ENCODE measurements around the gene PRKCA.

Gene PRKCA

GRCh38 chr17:66474258-66474657 lies 171.8 kb downstream of the PRKCA start:
- no peak for TF ChIP-seq GLIS3 (CRISPR knock-in tag; IDR thresholded peaks at IDR 0.05)
- TF ChIP-seq OSR1 (CRISPR knock-in tag; IDR thresholded peaks at IDR 0.05) = no peak
- no peak for TF ChIP-seq PATZ1 (CRISPR knock-in tag; IDR thresholded peaks at IDR 0.05; ENCODE audit: borderline replicate concordance)
- no peak for TF ChIP-seq ZFP30 (CRISPR knock-in tag; IDR thresholded peaks at IDR 0.05)
- no peak for TF ChIP-seq ZFP3 (CRISPR knock-in tag; IDR thresholded peaks at IDR 0.05)
- TF ChIP-seq CSDC2 (CRISPR knock-in tag; IDR thresholded peaks at IDR 0.05) = no peak
- TF ChIP-seq CSRNP3 (CRISPR knock-in tag; IDR thresholded peaks at IDR 0.05) = no peak
- TF ChIP-seq ISL1 (CRISPR knock-in tag; IDR thresholded peaks at IDR 0.05) = no peak
- no peak for TF ChIP-seq TSHZ2 (CRISPR knock-in tag; IDR thresholded peaks at IDR 0.05)
- no peak for TF ChIP-seq ZNF70 (CRISPR knock-in tag; IDR thresholded peaks at IDR 0.05)
- no peak for TF ChIP-seq SNAI2 (CRISPR knock-in tag; IDR thresholded peaks at IDR 0.05)
- TF ChIP-seq BACH2 (CRISPR knock-in tag; IDR thresholded peaks at IDR 0.05; ENCODE audit: borderline replicate concordance) = no peak
- no peak for TF ChIP-seq ESRRG (CRISPR knock-in tag; IDR thresholded peaks at IDR 0.05)
- TF ChIP-seq RARB (CRISPR knock-in tag; IDR thresholded peaks at IDR 0.05) = no peak
- TF ChIP-seq PPARA (CRISPR knock-in tag; IDR thresholded peaks at IDR 0.05; ENCODE audit: borderline replicate concordance) = no peak
- TF ChIP-seq ZNF565 (CRISPR knock-in tag; conservative IDR thresholded peaks at IDR 0.05; ENCODE audit: low read depth) = no peak
- no peak for TF ChIP-seq TCF4 (CRISPR knock-in tag; IDR thresholded peaks at IDR 0.05; ENCODE audit: borderline replicate concordance)
- no peak for ATAC-seq

- no peak; the same call in 2 of the 3 replicates for ATAC-seq
- TF ChIP-seq CSDC2 (CRISPR knock-in tag; IDR thresholded peaks at IDR 0.05) = no peak
- TF ChIP-seq ZNF70 (CRISPR knock-in tag; IDR thresholded peaks at IDR 0.05) = peak; percentile 98
- TF ChIP-seq TOX (CRISPR knock-in tag; IDR thresholded peaks at IDR 0.05; ENCODE audit: borderline replicate concordance) = no peak
Measured at GRCh38 chr17:66474806-66475497, 172.5 kb downstream of the PRKCA start.

- no peak for TF ChIP-seq BACH2 (CRISPR knock-in tag; IDR thresholded peaks at IDR 0.05; ENCODE audit: borderline replicate concordance)
- no peak for TF ChIP-seq ZNF8 (CRISPR knock-in tag; IDR thresholded peaks at IDR 0.05)
- TF ChIP-seq TOX (CRISPR knock-in tag; IDR thresholded peaks at IDR 0.05; ENCODE audit: borderline replicate concordance) = no peak
- ATAC-seq = no peak
Measured at GRCh38 chr17:66476014-66476413, 173.6 kb downstream of the PRKCA start.

GRCh38 chr17:66477615-66478283 lies 175.3 kb downstream of the PRKCA start:
- ATAC-seq = no peak
- TF ChIP-seq RARB (CRISPR knock-in tag; IDR thresholded peaks at IDR 0.05) (no peak), ZFP3 (CRISPR knock-in tag; IDR thresholded peaks at IDR 0.05) (no peak), ZNF70 (CRISPR knock-in tag; IDR thresholded peaks at IDR 0.05) (no peak), ESRRG (CRISPR knock-in tag; IDR thresholded peaks at IDR 0.05) (no peak), TCF4 (CRISPR knock-in tag; IDR thresholded peaks at IDR 0.05; ENCODE audit: borderline replicate concordance) (no peak), ARNTL (CRISPR knock-in tag; IDR thresholded peaks at IDR 0.05; ENCODE audit: borderline replicate concordance, low read depth) (no peak)
